DMS114 treated with DMSO at 0.1 percent for 48 hours (cell line): ENCODE measurements around the gene STK32C.
"Not testable (repeated sequence)": the region's sequence is repeated elsewhere in the genome, so short reads cannot be mapped to it uniquely, and the experiment has no call there.

Source experiments
- DNase-seq: peaks from one replicate; lab custom pipeline; 2025; ENCODE audit not compliant: unreplicated experiment; lab: John Stamatoyannopoulos, UW

The STK32C gene

DNA sequence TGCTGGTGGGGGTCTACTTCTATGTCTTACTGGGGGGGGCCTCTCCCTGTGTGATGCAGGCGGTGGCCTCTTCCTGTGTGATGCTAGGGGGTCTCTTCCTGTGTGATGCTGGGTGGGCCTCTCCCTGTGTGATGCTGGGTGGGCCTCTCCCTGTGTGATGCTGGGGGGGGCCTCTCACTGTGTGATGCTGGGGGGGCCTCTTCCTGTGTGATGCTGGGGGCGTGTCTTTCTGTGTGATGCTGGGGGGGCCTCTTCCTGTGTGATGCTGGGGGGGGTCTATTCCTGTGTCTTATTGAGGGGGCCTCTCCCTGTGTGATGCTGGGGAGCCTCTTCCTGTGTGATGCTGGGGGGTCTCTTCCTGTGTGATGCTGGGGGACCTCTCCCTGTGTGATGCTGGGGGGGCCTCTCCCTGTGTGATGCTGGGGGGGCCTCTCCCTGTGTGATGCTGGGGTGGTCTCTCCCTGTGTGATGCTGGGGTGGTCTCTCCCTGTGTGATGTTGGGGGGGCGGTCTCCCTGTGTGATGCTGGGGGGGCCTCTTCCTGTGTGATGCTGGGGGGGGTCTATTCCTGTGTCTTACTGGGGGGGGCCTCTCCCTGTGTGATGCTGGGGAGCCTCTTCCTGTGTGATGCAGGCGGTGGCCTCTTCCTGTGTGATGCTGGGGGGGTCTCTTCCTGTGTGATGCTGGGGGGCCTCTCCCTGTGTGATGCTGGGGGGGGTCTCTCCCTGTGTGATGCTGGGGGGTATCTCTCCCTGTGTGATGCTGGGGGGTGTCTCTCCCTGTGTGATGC, 146.7 kb downstream of the STK32C start:
- DNase-seq: not testable (repeated sequence)

DNA sequence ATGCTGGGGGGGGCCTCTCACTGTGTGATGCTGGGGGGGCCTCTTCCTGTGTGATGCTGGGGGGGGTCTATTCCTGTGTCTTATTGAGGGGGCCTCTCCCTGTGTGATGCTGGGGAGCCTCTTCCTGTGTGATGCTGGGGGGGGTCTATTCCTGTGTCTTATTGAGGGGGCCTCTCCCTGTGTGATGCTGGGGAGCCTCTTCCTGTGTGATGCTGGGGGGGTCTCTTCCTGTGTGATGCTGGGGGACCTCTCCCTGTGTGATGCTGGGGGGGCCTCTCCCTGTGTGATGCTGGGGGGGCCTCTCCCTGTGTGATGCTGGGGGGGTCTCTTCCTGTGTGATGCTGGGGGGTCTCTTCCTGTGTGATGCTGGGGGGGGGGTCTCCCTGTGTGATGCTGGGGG, 147.5 kb downstream of the STK32C start:
- DNase-seq: not testable (repeated sequence)

DNA sequence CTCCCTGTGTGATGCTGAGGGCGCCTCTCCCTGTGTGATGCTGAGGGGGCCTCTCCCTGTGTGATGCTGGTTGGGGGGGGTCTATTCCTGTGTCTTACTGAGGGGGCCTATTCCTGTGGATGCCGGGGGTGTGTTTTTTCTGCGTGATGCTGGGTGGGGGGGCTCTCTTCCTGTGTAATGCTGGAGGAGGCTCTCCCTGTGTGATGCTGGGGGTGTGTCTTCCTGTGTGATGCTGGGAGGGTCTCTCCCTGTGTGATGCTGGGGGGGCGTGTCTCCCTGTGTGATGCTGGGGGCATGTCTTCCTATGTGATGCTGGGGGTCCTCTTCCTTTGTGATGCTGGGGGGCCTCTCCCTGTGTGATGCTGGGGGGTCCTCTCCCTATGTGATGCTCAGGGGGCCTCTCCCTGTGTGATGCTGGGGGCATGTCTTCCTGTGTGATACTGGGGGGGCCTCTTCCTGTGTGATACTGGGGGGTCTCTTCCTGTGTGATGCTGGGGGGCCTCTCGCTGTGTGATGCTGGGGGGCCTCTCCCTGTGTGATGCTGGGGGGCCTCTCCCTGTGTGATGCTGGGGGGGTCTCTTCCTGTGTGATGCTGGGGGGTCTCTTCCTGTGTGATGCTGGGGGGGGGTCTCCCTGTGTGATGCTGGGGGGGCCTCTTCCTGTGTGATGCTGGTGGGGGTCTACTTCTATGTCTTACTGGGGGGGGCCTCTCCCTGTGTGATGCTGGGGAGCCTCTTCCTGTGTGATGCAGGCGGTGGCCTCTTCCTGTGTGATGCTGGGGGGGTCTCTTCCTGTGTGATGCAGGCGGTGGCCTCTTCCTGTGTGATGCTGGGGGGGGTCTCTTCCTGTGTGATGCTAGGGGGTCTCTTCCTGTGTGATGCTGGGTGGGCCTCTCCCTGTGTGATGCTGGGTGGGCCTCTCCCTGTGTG, 148.2 kb downstream of the STK32C start:
- not testable (repeated sequence) for DNase-seq

DNA sequence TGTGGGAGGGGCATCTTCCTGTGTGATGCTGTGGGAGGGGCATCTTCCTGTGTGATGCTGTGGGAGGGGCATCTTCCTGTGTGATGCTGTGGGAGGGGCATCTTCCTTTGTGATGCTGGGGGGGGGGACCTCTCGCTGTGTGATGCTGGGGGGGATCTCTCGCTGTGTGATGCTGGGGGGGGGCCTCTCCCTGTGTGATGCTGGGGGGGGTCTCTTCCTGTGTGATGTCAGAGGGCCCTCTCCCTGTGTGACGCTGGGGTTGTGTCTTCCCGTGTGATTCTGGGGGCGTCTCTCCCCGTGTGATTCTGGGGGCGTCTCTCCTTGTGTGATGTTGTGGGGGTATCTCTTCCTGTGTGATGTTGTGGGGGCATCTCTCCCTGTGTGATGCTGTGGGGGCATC, 148.9 kb downstream of the STK32C start:
- no peak for DNase-seq

DNA sequence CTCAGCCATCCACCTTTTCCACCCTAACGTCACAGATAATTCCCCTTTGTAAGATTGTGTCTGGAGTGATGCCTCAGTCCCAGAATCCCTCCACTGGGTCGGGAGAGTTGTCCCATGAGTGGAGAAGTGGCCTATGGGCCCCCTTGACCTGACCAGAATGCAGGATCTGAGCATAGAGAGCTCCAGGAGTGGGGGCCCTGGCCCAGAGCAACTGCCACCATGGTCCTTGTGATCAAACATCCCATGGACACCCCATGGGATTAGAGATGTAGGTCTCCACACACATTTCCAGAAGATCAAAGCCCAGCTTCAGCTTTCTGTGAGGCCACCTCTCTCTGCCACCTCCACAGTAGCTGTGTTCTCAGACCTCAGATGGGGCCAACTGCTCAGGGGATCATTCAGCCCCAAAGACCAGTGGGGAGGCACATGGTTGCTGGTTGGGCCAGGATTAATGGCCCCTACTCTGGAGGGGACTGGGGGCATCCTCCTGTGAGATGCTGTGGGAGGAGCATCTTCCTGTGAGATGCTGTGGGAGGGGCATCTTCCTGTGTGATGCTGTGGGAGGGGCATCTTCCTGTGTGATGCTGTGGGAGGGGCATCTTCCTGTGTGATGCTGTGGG, 149.5 kb downstream of the STK32C start:
- no peak for DNase-seq
